Right lobe of liver (tissue), 6 donors: ENCODE results near the gene TRIP10. TPM values are rescaled to one million over a fixed set of nuclear protein-coding genes. Genes with fewer than 3 reads are reported as not detected.

Experiments
- ATAC-seq, 4 donors: fragments of 200-7000 bp; cut with Tn5 transposase; one replicate each; pipeline ENCODE4 v1.9.1; 2020; ENCODE audit warnings: mild to moderate bottlenecking in 4 of 4, moderate library complexity in 4 of 4
- DNase-seq, 3 donors: peaks; one replicate each; pipeline ENCODE4 v3.0.0-alpha.2; 2020
- H3K27ac ChIP-seq, 3 donors: fragments of 200-600 bp; one replicate each; pipeline ENCODE4 v1.8.0; 2022
- H3K27me3 ChIP-seq, 2 donors: fragments of 200-600 bp; one replicate each; pipeline ENCODE4 v1.8.0; 2022
- H3K36me3 ChIP-seq, 4 donors: fragments of 200-600 bp; sonication (generic) in 1 of 4; one replicate each; pipeline versions ENCODE4 v1.5.1 to v1.8.0; 2017 to 2022; ENCODE audit warnings: control low read depth in 1 of 4
- H3K4me1 ChIP-seq, 4 donors: fragments of 200-600 bp; sonication (generic) in 1 of 4; one replicate each; pipeline versions ENCODE4 v1.5.1 to v1.8.0; 2017 to 2022; ENCODE audit warnings: control low read depth in 1 of 4
- H3K4me3 ChIP-seq, 3 donors: fragments of 200-600 bp; one replicate each; pipeline ENCODE4 v1.8.0; 2022
- H3K9me3 ChIP-seq, 4 donors: fragments of 200-600 bp; sonication (generic) in 1 of 4; one replicate each; pipeline versions ENCODE4 v1.5.1 to v1.8.0; 2017 to 2022; ENCODE audit warnings: control low read depth in 1 of 4
- CTCF ChIP-seq, 4 donors: fragments of 200-600 bp in 3 of 4; fragments of 450-650 bp in 1 of 4; IDR thresholded peaks; one replicate each; pipeline versions ENCODE4 v1.5.1 to v1.8.0; 2016 to 2022; ENCODE audit warnings: antibody characterized with exemption in 4 of 4, mild to moderate bottlenecking in 2 of 4
- POLR2A ChIP-seq: fragments of 450-650 bp; IDR thresholded peaks from one replicate; pipeline ENCODE4 v1.6.1; 2017; ENCODE audit warnings: antibody characterized with exemption, mild to moderate bottlenecking
- WGBS: methylation state at CpG from one replicate; pipeline ENCODE4 v1.1.6; 2018; ENCODE audit warnings: low coverage, low lambda C conversion rate; ENCODE audit not compliant: insufficient coverage; ENCODE audit errors: missing lambda C conversion rate; 5-methylcytosine and 5-hydroxymethylcytosine counted together
- intact Hi-C, 2 donors: fragments of 100-400 bp; cut with DNase I; formaldehyde crosslinking; loops; one replicate each; pipeline versions ENCODE4 v1.11.2 to v1.14.1; 2022
- total RNA-seq, 6 experiments: library from RNA; depleted of rRNA in 2 of 6; stranded (reverse); fragments of >200 nt in 2 of 6; fragmentation: NEBNext Ultra II Directional in 3 of 6; extraction: Animal tissue kit (Norgen Biotek cat#: 25700) in 3 of 6; gene quantifications; one replicate each; pipeline versions ENCODE4 v1.1.0 to v1.2.4, GENCODE V29; 2016 to 2023
- donor health status: DM: no; HTN: yes; CAD: no.
- donor health status: DM: no; HTN: no; CAD: no.
- donor health status: DM: no; HTN: no; CAD: no.
- donor health status: DM: no; HTN: yes; CAD: no.
- donor health status: DM: no; HTN: yes; CAD: no.

Gene TRIP10
- total RNA-seq, 6 experiments from 2014 or later = 7.5 to 14.9 (median 9.3) TPM

GRCh38 chr19:6730153-6730804 lies 9.2 kb upstream of the TRIP10 start:
- Histone ChIP-seq H3K27me3 (no peaks in the 10 kb centered on the region), H3K36me3 (peaks cover 0 to 4% (median 0%) of the 10 kb centered on the region in 4 donors), H3K27ac (peak overlapping the region; percentile 77 to 92 (median 82)), H3K4me1 (peaks cover 0 to 36% (median 17%) of the 10 kb centered on the region in 4 donors), H3K4me3 (peak overlapping the region; percentile 22 to 58 (median 58)), H3K9me3 (no peaks in the 10 kb centered on the region)
- TF ChIP-seq CTCF (IDR thresholded peaks at IDR 0.05) (peak in 1 of 4 donors; percentile 8), POLR2A (peak; percentile 60)
- DNase-seq (peak; percentile 98 to 99 (median 99)), ATAC-seq (peak; percentile 75 to 94 (median 87))
- WGBS = 26% methylated on average over 13 of the region's 27 CpGs
- intact Hi-C loops = loop anchor here in 1 of 2 donors (10.0 kb wide), 1 partner anchor 135 kb away; no protein-coding TSS in a partner anchor

GRCh38 chr19:6730941-6731670 lies 8.4 kb upstream of the TRIP10 start:
- 71% methylated on average over 11 of the region's 30 CpGs for WGBS
- TF ChIP-seq POLR2A = no peak
- TF ChIP-seq CTCF (IDR thresholded peaks at IDR 0.05) = no peak
- Histone ChIP-seq H3K9me3 (no peaks in the 10 kb centered on the region), H3K27ac (no peak overlapping the region), H3K4me1 (peaks cover 0 to 37% (median 16%) of the 10 kb centered on the region in 4 donors), H3K36me3 (peaks cover 0 to 6% (median 0%) of the 10 kb centered on the region in 4 donors), H3K4me3 (peak overlapping the region in 1 of 3 donors; percentile 11), H3K27me3 (no peaks in the 10 kb centered on the region)
- intact Hi-C loops = loop anchor here in 1 of 2 donors (10.0 kb wide), 1 partner anchor 134 kb away; no protein-coding TSS in a partner anchor
- peak in 2 of 3 donors; percentile 61 to 63 for DNase-seq
- peak in 2 of 4 donors; percentile 1 to 14 for ATAC-seq

- peaks cover 0 to 32% (median 15%) of the 10 kb centered on the region in 4 donors for H3K4me1 ChIP-seq
- H3K27me3 ChIP-seq = no peaks in the 10 kb centered on the region
- DNase-seq = peak in 2 of 3 donors; percentile 37 to 55
- peaks cover 0 to 6% (median 0%) of the 10 kb centered on the region in 4 donors for H3K36me3 ChIP-seq
- no peak overlapping the region for H3K4me3 ChIP-seq
- WGBS = 88% methylated on average over 4 of the region's 22 CpGs
- intact Hi-C loops = loop anchor here in 1 of 2 donors (10.0 kb wide), 1 partner anchor 133 kb away; no protein-coding TSS in a partner anchor
- TF ChIP-seq CTCF (IDR thresholded peaks at IDR 0.05) (no peak), POLR2A (no peak)
- H3K27ac ChIP-seq = no peak overlapping the region
- no peak for ATAC-seq
- H3K9me3 ChIP-seq = no peaks in the 10 kb centered on the region
Observed at GRCh38 chr19:6731822-6732221, 7.7 kb upstream of the TRIP10 start.

- peaks cover 0 to 29% (median 13%) of the 10 kb centered on the region in 4 donors for H3K4me1 ChIP-seq
- no peaks in the 10 kb centered on the region for H3K27me3 ChIP-seq
- ATAC-seq = no peak
- TF ChIP-seq POLR2A (no peak), CTCF (IDR thresholded peaks at IDR 0.05) (no peak)
- H3K4me3 ChIP-seq = no peak overlapping the region
- H3K27ac ChIP-seq = no peak overlapping the region
- no peaks in the 10 kb centered on the region for H3K9me3 ChIP-seq
- H3K36me3 ChIP-seq = peaks cover 0 to 6% (median 0%) of the 10 kb centered on the region in 4 donors
- 93% methylated on average over 5 of the region's 21 CpGs for WGBS
- intact Hi-C loops = loop anchor here in 1 of 2 donors (10.0 kb wide), 1 partner anchor 132 kb away; no protein-coding TSS in a partner anchor
- peak in 1 of 3 donors; percentile 55 for DNase-seq
Observed at GRCh38 chr19:6732803-6733337, 6.6 kb upstream of the TRIP10 start.
